ENCODE measurements around the gene CTBP2. TPM values are rescaled to one million over a fixed set of nuclear protein-coding genes. Genes with fewer than 3 reads are reported as not detected.

The CTBP2 gene
- total RNA-seq, 1 experiment from 2014 or later, result 212 TPM

DNA sequence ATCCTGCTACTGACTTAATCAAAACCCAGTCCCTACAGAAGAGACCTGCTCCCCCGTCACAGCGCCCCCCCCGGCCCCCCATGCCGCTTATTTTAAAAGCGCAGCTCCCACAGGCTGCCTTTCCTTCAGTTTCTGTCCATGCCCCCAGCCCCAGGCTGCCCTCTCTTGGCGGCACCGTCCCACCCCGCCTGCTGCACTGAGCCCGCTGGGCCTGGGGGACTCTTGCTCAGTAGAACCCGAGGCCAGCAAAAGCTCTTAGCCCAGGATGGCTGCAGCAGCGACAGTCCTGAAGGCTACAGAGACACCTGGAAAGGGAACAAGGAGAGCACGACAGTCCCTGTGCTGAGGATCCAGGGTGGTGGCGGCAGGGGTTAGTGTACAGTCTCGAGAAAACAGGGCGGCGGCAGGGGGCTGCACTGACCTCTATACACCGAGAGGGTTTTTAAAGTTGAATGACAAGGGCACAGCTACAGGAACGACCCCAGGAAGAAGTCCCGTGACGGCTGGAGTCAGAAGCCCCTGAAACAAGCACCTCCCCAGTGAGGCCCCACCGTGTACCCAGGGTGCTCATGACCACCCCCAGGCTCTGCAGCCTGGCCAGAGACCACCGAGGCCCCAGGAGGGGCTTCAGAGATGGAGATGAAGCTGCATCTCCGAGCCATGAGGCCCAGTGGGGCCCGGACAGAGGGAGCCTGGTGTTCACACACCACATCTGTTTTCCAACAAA, 164.1 kb downstream of the CTBP2 start:
- H2AK5ac ChIP-seq (ENCODE audit: insufficient read length, low read length), result no peak overlapping the region
- no peaks in the 10 kb centered on the region for H3K4me1 ChIP-seq (ENCODE audit: insufficient read depth, low read length)
- H4K5ac ChIP-seq (ENCODE audit: insufficient read length, low read depth, low read length), result no peak overlapping the region
- H3K56ac ChIP-seq (ENCODE audit: insufficient read length, low read depth, low read length), result no peak overlapping the region
- H3K23me2 ChIP-seq (ENCODE audit: insufficient read length, low read depth, low read length, poor library complexity, severe bottlenecking), result no peaks in the 10 kb centered on the region
- no peak overlapping the region for H2BK20ac ChIP-seq (ENCODE audit: low read depth, low read length, poor library complexity, severe bottlenecking)
- no CpG with 5 or more reads among the region's 24 CpGs for WGBS (ENCODE audit: extremely low coverage, insufficient read length, low lambda C conversion rate)
- TF ChIP-seq, protein P1, sequence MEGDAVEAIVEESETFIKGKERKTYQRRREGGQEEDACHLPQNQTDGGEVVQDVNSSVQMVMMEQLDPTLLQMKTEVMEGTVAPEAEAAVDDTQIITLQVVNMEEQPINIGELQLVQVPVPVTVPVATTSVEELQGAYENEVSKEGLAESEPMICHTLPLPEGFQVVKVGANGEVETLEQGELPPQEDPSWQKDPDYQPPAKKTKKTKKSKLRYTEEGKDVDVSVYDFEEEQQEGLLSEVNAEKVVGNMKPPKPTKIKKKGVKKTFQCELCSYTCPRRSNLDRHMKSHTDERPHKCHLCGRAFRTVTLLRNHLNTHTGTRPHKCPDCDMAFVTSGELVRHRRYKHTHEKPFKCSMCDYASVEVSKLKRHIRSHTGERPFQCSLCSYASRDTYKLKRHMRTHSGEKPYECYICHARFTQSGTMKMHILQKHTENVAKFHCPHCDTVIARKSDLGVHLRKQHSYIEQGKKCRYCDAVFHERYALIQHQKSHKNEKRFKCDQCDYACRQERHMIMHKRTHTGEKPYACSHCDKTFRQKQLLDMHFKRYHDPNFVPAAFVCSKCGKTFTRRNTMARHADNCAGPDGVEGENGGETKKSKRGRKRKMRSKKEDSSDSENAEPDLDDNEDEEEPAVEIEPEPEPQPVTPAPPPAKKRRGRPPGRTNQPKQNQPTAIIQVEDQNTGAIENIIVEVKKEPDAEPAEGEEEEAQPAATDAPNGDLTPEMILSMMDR (conservative IDR thresholded peaks at IDR 0.05), result no peak
- Mint-ChIP-seq H3K9me3 (no peaks in the 10 kb centered on the region), H3K27me3 (ENCODE audit: low read depth) (peaks cover 4% of the 10 kb centered on the region; the same call in 1 of the 2 replicates), H3K36me3 (ENCODE audit: insufficient read depth in 1 of 3, low read depth in 3 of 3) (peaks cover 65 to 100% (median 94%) of the 10 kb centered on the region in 3 experiments), H3K4me3 (no peak overlapping the region), H3K4me1 (no peaks in the 10 kb centered on the region), H3K27ac (peak overlapping the region in 1 of 3 experiments; percentile 87; a peak in 2 of 7 replicates)
- H3K9ac ChIP-seq (ENCODE audit: extremely low read depth, insufficient read length, low read length), result no peak overlapping the region
- no peak overlapping the region for H4K8ac ChIP-seq (replicated peaks; ENCODE audit: insufficient read length, low read depth, low read length)
- DNase-seq, result no peak
- no peak overlapping the region for H2BK5ac ChIP-seq (ENCODE audit: insufficient read length, low read length)
- no peak overlapping the region for H3K18ac ChIP-seq (ENCODE audit: insufficient read length, low read depth, low read length)
- H3K14ac ChIP-seq (ENCODE audit: insufficient read depth, low read length), result no peak overlapping the region; the same call in 1 of the 2 replicates
- H3K27me3 ChIP-seq (ENCODE audit: insufficient read depth, low read length), result no peaks in the 10 kb centered on the region
- no peak overlapping the region for H2BK12ac ChIP-seq (ENCODE audit: insufficient read length, low read depth, low read length)
- H3K79me2 ChIP-seq (ENCODE audit: insufficient read depth, low read length), result no peaks in the 10 kb centered on the region
- no peak overlapping the region for H2BK120ac ChIP-seq (ENCODE audit: low read depth, low read length, poor library complexity, severe bottlenecking)
- H4K91ac ChIP-seq (ENCODE audit: insufficient read length, low read depth, low read length), result no peak overlapping the region
- no peak overlapping the region for H3T11ph ChIP-seq (ENCODE audit: low read length)
- H3K4me2 ChIP-seq (ENCODE audit: insufficient read depth, insufficient read length, low read length), result no peak overlapping the region
- no peak overlapping the region for H3K4ac ChIP-seq (ENCODE audit: low read depth, low read length)
- H3K23ac ChIP-seq (ENCODE audit: insufficient read length, low read depth, low read length), result no peak overlapping the region
- peaks cover 3% of the 10 kb centered on the region for H3K79me1 ChIP-seq (ENCODE audit: insufficient read depth, low read depth, low read length, poor library complexity, severe bottlenecking)
- no peak overlapping the region for H2AFZ ChIP-seq (ENCODE audit: low read length)
- no peaks in the 10 kb centered on the region for H4K20me1 ChIP-seq (ENCODE audit: control insufficient read depth, insufficient read depth, insufficient read length)
- no peak overlapping the region for H2BK15ac ChIP-seq (ENCODE audit: low read depth, low read length)
- no peaks in the 10 kb centered on the region for H3K9me3 ChIP-seq (ENCODE audit: control insufficient read depth, low read depth, low read length)
- no peak overlapping the region for H3K27ac ChIP-seq (ENCODE audit: insufficient read length, low read depth, low read length)
